PC-9 (cell line): ENCODE data around the gene ADGRD1.

Experiments used
- CTCF ChIP-seq: fragments of 200-600 bp; sonication (generic); conservative IDR thresholded peaks from 2 replicates; pipeline ENCODE4 v1.6.1; 2017; ENCODE audit warnings: mixed run types, antibody characterized with exemption, mild to moderate bottlenecking, moderate library complexity
- EZH2 ChIP-seq: fragments of 200-600 bp; sonication (generic); IDR thresholded peaks from 2 replicates; pipeline ENCODE4 v1.8.0; 2017; ENCODE audit warnings: antibody characterized with exemption, low read depth

GRCh38 chr12:130988261-130988660 lies 34.6 kb downstream of the ADGRD1 start:
- TF ChIP-seq CTCF = no peak
- TF ChIP-seq EZH2 = no peak
